NCI-H510A treated with DMSO at 0.1 percent for 48 hours (cell line): ENCODE measurements around the gene FHDC1.
A peak's percentile ranks its signal among the peaks of the same experiment; 100 is the strongest.

ENCODE experiments used
- DNase-seq: peaks from one replicate; lab custom pipeline; 2025; lab: John Stamatoyannopoulos, UW

The FHDC1 gene

DNA sequence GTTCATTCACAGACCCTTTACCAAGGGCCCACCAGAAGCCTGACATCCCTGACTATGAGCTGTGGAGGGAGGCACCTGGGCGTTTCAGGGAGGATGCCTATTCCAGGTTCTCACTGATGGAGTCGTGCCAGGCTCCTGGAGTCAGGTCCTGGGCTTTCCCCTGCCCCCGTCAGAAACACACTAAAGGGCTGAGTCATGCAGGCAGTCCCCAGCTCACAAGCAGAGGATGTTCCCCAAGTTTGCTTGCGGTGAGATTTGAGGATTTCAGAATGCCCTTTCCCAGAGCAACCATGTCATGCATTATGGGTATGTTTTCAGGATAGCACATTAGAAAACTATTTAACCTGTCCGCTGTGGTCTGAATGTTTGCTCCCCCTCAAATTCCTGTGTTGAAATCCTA, 45.2 kb downstream of the FHDC1 start:
- no peak for DNase-seq

DNA sequence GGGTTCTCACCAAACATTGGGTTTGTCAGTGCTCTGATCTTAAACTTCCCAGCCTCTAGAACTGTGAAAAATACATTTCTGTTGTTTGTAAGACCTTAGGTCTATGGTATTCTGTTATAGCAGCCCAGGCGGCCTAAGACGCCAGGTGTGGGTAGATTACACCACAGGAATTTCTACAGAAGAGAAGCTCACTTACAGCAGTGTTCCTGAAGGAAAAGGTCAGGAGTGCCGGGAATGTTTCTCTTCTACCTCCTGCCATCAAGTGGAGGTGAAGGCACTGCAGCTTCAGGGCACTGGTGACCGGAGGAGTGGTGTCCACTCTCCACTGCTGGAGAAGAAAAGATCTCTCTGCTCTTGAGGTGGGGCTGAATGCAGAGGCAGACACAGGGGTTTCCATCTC, 45.7 kb downstream of the FHDC1 start:
- no peak for DNase-seq

DNA sequence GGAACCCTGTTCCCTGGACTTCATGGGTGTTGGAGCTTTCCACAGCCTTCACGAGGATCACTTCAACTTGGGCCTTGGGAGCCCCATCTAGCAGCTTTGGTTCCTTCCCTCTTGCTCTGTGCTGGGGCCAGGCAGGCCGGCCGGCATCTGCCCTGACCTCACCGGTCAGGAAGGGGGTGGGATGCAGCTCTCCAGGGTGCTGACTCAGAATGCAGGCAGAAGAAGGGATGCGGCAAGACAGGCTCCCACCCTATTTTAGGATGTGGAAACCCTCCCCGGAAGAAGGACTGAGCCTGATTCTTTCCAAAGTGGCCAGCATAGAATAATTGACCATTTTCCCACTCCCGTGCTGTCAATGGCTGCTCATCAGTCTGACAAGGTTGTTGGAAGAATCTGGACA, 47.1 kb downstream of the FHDC1 start:
- DNase-seq: no peak

GRCh38 chr4:152983774-152984411, 47.8 kb downstream of the FHDC1 start:
- no peak for DNase-seq

GRCh38 chr4:152988721-152989553, 52.8 kb downstream of the FHDC1 start:
- DNase-seq: no peak

DNA sequence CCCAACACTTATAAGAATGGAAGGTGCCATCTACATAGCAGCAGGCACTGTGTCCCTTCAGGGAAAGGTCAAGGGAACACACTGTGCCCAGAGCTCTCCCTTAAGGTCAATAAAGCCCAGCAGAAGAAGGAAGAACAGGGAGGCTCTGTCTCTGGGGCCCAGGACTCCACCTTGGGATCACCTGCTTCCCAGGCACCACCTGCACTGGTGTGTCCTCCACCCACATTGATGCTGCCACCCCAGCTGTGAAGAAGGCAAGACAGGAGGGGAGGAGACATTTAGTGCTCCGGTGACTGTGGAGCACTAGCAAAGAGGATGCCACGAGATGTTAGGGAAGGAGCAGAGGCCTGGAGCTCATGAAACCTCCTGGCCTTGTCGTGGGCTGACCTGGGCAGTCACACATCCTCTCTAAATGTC, 53.4 kb downstream of the FHDC1 start:
- no peak for DNase-seq

- no peak for DNase-seq
Measured at GRCh38 chr4:152990471-152991131, 54.5 kb downstream of the FHDC1 start.

GRCh38 chr4:152991398-152991797, 55.3 kb downstream of the FHDC1 start:
- DNase-seq: no peak

DNA sequence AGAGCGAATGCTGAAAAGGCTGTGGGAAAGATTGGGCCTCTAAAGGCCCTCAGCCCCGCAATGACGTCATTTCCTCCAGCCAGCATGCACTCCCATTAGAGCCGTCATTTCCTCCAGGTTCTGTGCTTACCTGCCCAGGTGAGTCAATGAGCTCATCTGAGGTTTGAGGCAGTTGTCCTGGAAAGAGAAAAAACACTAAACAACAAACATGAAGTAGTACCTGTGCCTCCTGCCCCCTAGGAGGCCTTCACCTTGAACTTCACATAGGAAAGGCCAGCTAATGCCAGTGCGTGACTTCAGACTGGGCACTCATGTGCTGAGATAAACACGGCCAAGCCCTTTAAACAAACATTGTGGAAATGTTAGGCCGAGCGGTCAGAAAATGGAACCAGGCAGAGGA, 55.9 kb downstream of the FHDC1 start:
- DNase-seq: peak; percentile 35

GRCh38 chr4:152992466-152992865, 56.3 kb downstream of the FHDC1 start:
- DNase-seq: no peak

DNA sequence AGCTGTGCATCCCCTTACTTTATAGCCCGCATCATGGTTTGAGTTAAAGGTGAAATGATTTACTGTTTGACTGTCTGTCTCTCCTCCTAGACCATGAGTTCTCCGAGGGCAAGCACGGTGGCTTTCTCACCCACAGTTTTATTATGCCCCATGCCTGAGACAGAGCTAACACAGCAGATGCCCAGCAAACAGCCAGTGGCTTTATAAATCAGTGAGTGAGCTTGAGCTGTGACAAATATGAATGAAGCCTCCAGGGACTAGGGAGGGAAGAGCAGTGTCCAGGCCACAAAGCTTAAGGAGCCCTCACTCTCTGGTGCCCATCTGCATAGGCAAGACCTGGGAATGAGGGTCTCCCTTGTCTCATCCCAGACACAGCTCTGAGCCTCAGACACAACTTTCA, 57.9 kb downstream of the FHDC1 start:
- DNase-seq: no peak

DNA sequence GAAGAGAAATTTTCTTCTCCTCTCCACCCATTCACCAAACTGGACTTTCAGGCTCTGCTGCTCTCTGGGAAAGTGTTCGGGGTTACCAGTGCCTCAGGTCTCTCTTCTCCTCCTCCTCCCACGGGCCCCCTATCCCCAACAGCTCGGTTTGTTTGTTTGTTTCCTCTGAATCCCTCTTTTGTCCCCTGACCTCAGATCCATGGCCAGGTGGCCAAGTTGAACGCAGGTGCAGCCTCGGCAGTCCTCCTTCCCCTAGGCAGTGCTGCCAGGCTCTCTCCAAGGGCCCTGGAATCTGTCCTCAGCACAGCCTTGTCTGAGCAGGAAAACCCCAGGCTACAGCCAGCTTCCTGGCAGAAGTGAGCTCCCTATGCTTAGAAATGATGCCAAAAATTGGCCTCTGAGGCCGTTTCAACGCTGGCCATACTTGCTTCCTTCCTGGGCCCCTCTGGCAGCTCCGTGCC, 60.0 kb downstream of the FHDC1 start:
- DNase-seq: peak; percentile 29

- no peak for DNase-seq
Measured at GRCh38 chr4:152996672-152997071, 60.5 kb downstream of the FHDC1 start.

GRCh38 chr4:152997288-152997687, 61.2 kb downstream of the FHDC1 start:
- no peak for DNase-seq

GRCh38 chr4:152997771-152998487, 61.8 kb downstream of the FHDC1 start:
- peak; percentile 21 for DNase-seq

DNA sequence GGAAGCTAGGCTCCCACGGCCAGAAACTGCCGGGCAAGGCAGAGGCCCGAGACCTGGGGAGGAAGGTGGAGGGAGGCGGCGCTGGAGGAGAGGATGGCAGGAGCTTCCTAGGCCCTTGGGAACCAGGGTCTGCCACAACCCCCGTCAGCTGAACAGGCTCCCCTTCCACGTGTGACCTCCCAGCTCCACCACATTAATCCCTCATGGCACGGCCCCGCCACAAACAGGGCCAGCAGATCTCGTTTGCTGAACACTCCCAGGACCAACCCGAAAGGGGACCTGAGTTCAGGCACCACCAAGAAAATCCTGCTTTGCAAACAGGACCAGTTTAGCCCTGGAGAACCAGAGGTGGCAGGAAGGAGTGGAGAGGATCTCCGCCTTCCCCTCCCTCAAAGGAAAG, 62.7 kb downstream of the FHDC1 start:
- DNase-seq: no peak

DNA sequence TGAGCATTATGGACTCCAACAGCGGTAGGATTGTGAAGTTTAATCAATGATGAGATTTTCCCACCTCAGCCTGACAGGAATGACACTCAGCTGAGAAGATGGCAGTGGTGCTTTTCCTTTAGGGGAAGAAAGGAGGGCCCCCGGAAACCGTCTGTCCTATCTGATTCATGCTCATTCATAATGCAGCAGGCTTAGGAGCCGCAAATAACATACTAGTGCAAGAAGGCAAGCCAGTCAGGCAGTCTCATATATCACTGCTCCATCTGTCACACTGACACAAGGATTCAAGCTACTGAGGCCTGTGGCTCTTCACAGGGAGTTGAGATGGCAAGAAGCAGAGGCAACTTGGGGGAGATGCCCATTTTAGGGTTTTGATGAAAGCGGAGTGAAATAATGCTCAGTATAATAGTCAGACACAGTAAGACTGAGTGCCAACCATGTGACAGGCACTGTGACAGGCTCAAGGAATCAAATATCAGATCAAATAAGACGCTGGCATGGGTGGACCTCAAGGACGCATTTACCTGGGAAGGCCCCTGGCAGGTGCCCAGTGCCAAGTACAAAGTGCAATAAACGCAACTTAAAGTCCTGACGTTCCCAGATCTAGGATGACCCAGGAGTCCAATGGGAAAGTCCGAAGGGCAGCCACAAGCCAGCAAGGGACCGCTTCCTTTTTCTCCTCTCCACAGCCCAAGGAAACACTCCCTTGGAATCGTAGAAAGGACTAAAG, 63.4 kb downstream of the FHDC1 start:
- no peak for DNase-seq

DNA sequence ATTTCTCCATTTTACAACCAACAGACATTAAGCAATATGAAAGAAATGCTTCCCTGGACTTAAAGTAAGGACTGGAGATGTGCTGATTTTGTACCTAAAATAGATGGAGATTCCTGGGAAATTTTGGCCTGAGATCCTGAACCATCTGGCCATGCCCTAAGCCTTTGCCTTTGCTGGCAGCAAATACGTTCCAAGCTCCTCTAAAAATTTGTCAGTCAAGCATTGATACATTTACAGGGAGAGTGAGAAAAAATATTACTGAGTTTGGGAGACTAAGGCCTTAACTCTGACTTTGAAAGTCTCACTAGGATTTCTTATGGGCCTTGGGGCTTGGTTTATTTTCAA, 63.9 kb downstream of the FHDC1 start:
- no peak for DNase-seq

DNA sequence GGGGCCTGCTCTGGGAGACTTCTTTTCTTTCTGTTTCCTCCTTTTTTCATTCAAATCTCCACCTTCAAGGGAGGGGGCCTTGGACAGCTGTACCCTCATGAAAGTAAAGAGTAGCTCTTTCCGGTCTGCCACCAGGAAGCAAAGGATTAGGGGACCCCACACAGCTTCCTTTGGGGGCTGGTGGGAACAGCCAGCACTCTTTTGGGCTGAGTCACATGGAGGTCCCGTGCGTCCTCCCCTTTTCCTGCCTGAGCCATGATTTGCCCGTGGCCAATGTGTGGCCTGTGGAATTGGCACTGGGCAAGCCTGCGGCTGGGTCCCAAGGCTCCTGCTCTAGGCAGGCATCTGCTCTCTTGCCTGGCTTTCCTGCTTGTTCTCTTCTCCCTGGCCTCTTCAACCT, 65.5 kb downstream of the FHDC1 start:
- no peak for DNase-seq

- DNase-seq: no peak
Measured at GRCh38 chr4:153002110-153002509, 66.0 kb downstream of the FHDC1 start.

GRCh38 chr4:153004081-153004850, 68.1 kb downstream of the FHDC1 start:
- no peak for DNase-seq
